Progenitor cell of endocrine pancreas (in vitro differentiated cells): ENCODE results near the gene RGS17. TPM values are rescaled to one million over a fixed set of nuclear protein-coding genes. Genes with fewer than 3 reads are reported as not detected.
"Not testable (repeated sequence)": the region's sequence is repeated elsewhere in the genome, so short reads cannot be mapped to it uniquely, and the experiment has no call there.

Source experiments
- DNase-seq: peaks from one replicate; pipeline ENCODE4 v3.0.0; 2021; ENCODE audit warnings: low spot score; ENCODE audit not compliant: unreplicated experiment
- H3K27ac Mint-ChIP-seq: 2 replicates; pipeline ENCODE4 v1.8.0; 2021; ENCODE audit warnings: mild to moderate bottlenecking, moderate library complexity, mixed read lengths
- H3K27me3 Mint-ChIP-seq: 2 replicates; pipeline ENCODE4 v1.8.0; 2021; ENCODE audit warnings: mixed read lengths
- H3K36me3 Mint-ChIP-seq: 2 replicates; pipeline ENCODE4 v1.8.0; 2022; ENCODE audit warnings: mixed read lengths; ENCODE audit not compliant: insufficient read depth
- H3K4me1 Mint-ChIP-seq: 2 replicates; pipeline ENCODE4 v1.8.0; 2021; ENCODE audit warnings: low read depth, mixed read lengths
- H3K4me3 Mint-ChIP-seq: 2 replicates; pipeline ENCODE4 v1.8.0; 2021; ENCODE audit warnings: low read depth, mild to moderate bottlenecking, moderate library complexity, mixed read lengths
- H3K9me3 Mint-ChIP-seq: 2 replicates; pipeline ENCODE4 v1.8.0; 2021; ENCODE audit warnings: low read depth, mixed read lengths
- CTCF ChIP-seq: fragments of 200-600 bp; sonication (generic); IDR thresholded peaks from one replicate; pipeline ENCODE4 v1.5.0; 2021; ENCODE audit warnings: antibody characterized with exemption, mild to moderate bottlenecking; ENCODE audit not compliant: unreplicated experiment
- total RNA-seq: library from RNA; stranded (reverse); gene quantifications from 2 replicates; pipeline ENCODE4 v1.2.1, GENCODE V29; 2021

Gene RGS17
- total RNA-seq, 1 donor from 2014 or later, result 2.6 TPM

DNA sequence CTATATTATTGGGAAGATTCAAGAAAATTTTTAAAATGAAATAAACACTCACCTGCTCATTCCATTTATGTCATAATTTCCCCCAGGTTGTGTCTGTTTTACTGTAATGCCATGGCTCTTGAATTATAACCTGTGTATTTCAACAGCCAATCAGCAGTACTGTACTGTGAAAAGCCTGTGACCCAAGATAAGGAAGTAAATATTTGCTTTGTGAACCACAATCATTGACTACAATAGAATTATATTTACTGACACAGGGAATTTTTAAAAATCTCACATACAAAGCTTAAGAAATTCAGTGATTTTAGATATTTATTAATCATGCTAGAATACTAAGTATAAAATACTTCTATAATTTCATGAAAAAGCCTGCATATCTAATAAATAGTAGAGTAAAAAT is 6.0 kb downstream of the RGS17 start:
- Mint-ChIP-seq H3K4me1 (peaks cover 15% of the 10 kb centered on the region), H3K27me3 (peaks cover 41% of the 10 kb centered on the region), H3K4me3 (no peak overlapping the region), H3K27ac (no peak overlapping the region), H3K9me3 (no peaks in the 10 kb centered on the region), H3K36me3 (no peaks in the 10 kb centered on the region)
- TF ChIP-seq CTCF, result no peak
- no peak for DNase-seq

DNA sequence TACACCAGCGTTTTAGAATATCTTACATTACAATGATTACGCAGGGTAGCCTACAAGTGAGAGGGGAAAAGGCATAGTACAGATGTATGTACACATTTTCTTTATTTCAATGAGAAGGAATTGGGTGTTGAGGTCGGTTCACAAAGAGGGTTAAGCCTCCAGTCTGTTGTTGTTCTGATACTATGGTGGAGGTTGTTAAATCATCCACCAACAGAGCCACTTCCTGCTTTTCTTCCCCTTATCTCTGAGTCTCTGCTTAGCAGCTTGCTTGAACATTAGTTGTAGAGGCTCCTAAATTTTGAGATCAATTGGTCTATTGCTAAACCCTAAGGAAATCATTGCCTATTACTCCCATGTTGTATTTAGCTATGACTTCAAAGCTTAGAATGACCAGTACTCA is 7.3 kb downstream of the RGS17 start:
- Mint-ChIP-seq H3K4me3 (no peak overlapping the region), H3K27ac (no peak overlapping the region), H3K4me1 (peaks cover 13% of the 10 kb centered on the region), H3K36me3 (no peaks in the 10 kb centered on the region), H3K9me3 (no peaks in the 10 kb centered on the region), H3K27me3 (peaks cover 30% of the 10 kb centered on the region)
- DNase-seq, result no peak
- TF ChIP-seq CTCF, result no peak

- no peak for DNase-seq
- peaks cover 13% of the 10 kb centered on the region for H3K4me1 Mint-ChIP-seq
- H3K27ac Mint-ChIP-seq, result no peak overlapping the region
- H3K27me3 Mint-ChIP-seq, result peaks cover 5% of the 10 kb centered on the region
- no peaks in the 10 kb centered on the region for H3K36me3 Mint-ChIP-seq
- H3K9me3 Mint-ChIP-seq, result no peaks in the 10 kb centered on the region
- TF ChIP-seq CTCF, result no peak
- no peak overlapping the region for H3K4me3 Mint-ChIP-seq
These were observed 9.8 kb downstream of the RGS17 start for GRCh38 chr6:153121311-153121710.

GRCh38 chr6:153117986-153118879 is 12.8 kb downstream of the RGS17 start:
- DNase-seq, result no peak
- peaks cover 1% of the 10 kb centered on the region for H3K36me3 Mint-ChIP-seq
- no peak overlapping the region for H3K27ac Mint-ChIP-seq
- peaks cover 19% of the 10 kb centered on the region for H3K9me3 Mint-ChIP-seq
- H3K4me1 Mint-ChIP-seq, result no peaks in the 10 kb centered on the region
- no peak overlapping the region for H3K4me3 Mint-ChIP-seq
- no peak for TF ChIP-seq CTCF
- no peaks in the 10 kb centered on the region for H3K27me3 Mint-ChIP-seq

DNA sequence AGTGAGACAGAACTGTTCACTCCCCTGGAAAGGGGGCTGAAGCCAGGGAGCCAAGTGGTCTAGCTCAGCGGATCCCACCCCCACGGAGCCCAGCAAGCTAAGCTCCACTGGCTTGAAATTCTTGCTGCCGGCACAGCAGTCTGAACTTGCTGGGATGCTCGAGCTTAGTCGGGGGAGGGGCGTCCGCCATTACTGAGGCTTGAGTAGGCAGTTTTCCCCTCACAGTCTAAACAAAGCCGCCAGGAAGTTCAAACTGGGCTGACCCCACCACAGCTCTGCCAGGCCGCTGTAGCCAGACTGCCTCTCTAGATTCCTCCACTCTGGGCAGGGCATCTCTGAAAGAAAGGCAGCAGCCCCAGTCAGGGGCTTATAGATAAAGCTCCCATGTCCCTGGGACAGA is 20.0 kb downstream of the RGS17 start:
- not testable (repeated sequence) for H3K4me3 Mint-ChIP-seq, H3K36me3 Mint-ChIP-seq, H3K27me3 Mint-ChIP-seq, H3K27ac Mint-ChIP-seq, H3K4me1 Mint-ChIP-seq, DNase-seq
- H3K9me3 Mint-ChIP-seq, result peaks cover 30% of the 10 kb centered on the region

- not testable (repeated sequence) for H3K36me3 Mint-ChIP-seq, H3K27me3 Mint-ChIP-seq, H3K27ac Mint-ChIP-seq, H3K4me1 Mint-ChIP-seq, DNase-seq, H3K4me3 Mint-ChIP-seq
- H3K9me3 Mint-ChIP-seq, result peaks cover 28% of the 10 kb centered on the region
These were observed 20.5 kb downstream of the RGS17 start for GRCh38 chr6:153110612-153111011.
